Measurements from ENCODE around the gene HOMER3. TPM values are rescaled to one million over a fixed set of nuclear protein-coding genes. Genes with fewer than 3 reads are reported as not detected.
A peak's percentile ranks its signal among the peaks of the same experiment; 100 is the strongest.

The HOMER3 gene
- total and polyA plus RNA-seq, 2 of the 13 experiments (the other 11 are each of a cell fraction or from before 2014, with no cell fraction given) = 21.3 to 27.3 TPM

- TF ChIP-seq ZNF687 (CRISPR knock-in tag; IDR thresholded peaks at IDR 0.05) (0 out of 2 replicates have a peak, but pooled peaks have one; percentile 15), ZNF724P (CRISPR knock-in tag; IDR thresholded peaks at IDR 0.05; ENCODE audit: borderline replicate concordance) (no peak), REL (CRISPR knock-in tag; conservative IDR thresholded peaks at IDR 0.05) (no peak), MAFK (conservative IDR thresholded peaks at IDR 0.05 in 1 of 2, IDR thresholded peaks at IDR 0.05 in 1 of 2; ENCODE audit: low read length in 2 of 2) (peak; percentile 99), ZNF781 (CRISPR knock-in tag; IDR thresholded peaks at IDR 0.05; ENCODE audit: borderline replicate concordance, not compliant biosample characterization) (no peak), ARID4A (CRISPR knock-in tag; IDR thresholded peaks at IDR 0.05; ENCODE audit: borderline replicate concordance) (no peak), RAD21 (CRISPR knock-in tag; IDR thresholded peaks at IDR 0.05) (no peak), CEBPB (IDR thresholded peaks at IDR 0.05; ENCODE audit: borderline replicate concordance, low read depth, low read length) (0 out of 2 replicates have a peak, but pooled peaks have one; percentile 34), DNMT3B (CRISPR knock-in tag; conservative IDR thresholded peaks at IDR 0.05) (no peak), NFAT5 (CRISPR knock-in tag; IDR thresholded peaks at IDR 0.05) (no peak), CBX2 (IDR thresholded peaks at IDR 0.05; ENCODE audit: low read depth, low read length) (no peak), CBX2 (CRISPR knock-in tag; IDR thresholded peaks at IDR 0.05; ENCODE audit: low read depth) (no peak)
These were observed 26.5 kb upstream of the HOMER3 start (continued) for GRCh38 chr19:18967358-18968146.
